GM23338 (cell line): ENCODE data around the gene URM1. TPM values are rescaled to one million over a fixed set of nuclear protein-coding genes. Genes with fewer than 3 reads are reported as not detected.
A peak's percentile ranks its signal among the peaks of the same experiment; 100 is the strongest.

Experiments
- ATAC-seq: fragments of 200-7000 bp; cut with Tn5 transposase; 3 replicates; pipeline ENCODE4 v1.9.1; 2020
- DNase-seq: peaks from one replicate; pipeline ENCODE4 v3.0.0-alpha.2; 2015; ENCODE audit warnings: low spot score
- H2AFZ ChIP-seq: fragments of 200-600 bp; sonication (generic); 2 replicates; pipeline ENCODE4 v1.8.0; 2016; ENCODE audit warnings: antibody characterized with exemption, mild to moderate bottlenecking, moderate library complexity
- H3F3A ChIP-seq: fragments of 200-600 bp; sonication (generic); replicated peaks from 2 replicates; pipeline ENCODE4 v1.8.0; 2017; ENCODE audit warnings: antibody characterized with exemption, mixed run types, low read depth
- H3K27ac ChIP-seq: fragments of 200-600 bp; sonication (generic); 2 replicates; pipeline ENCODE4 v1.6.1; 2016; ENCODE audit warnings: low read depth
- H3K27me3 ChIP-seq: fragments of 200-600 bp; sonication (generic); 2 replicates; pipeline ENCODE4 v1.8.0; 2016; ENCODE audit warnings: mild to moderate bottlenecking, mixed run types, moderate library complexity; ENCODE audit not compliant: insufficient read depth
- H3K36me3 ChIP-seq: fragments of 200-600 bp; sonication (generic); 2 replicates; pipeline ENCODE4 v1.8.0; 2016; ENCODE audit warnings: mild to moderate bottlenecking; ENCODE audit not compliant: insufficient read depth
- H3K4me1 ChIP-seq: fragments of 200-600 bp; sonication (generic); 2 replicates; pipeline ENCODE4 v1.8.0; 2016; ENCODE audit warnings: mild to moderate bottlenecking, moderate library complexity; ENCODE audit not compliant: insufficient read depth
- H3K4me2 ChIP-seq: fragments of 200-600 bp; sonication (generic); 2 replicates; pipeline ENCODE4 v1.7.1; 2017; ENCODE audit warnings: mixed run types
- H3K4me3 ChIP-seq: fragments of 200-600 bp; sonication (generic); 2 replicates; pipeline ENCODE4 v1.6.1; 2016; ENCODE audit warnings: mixed run types
- H3K79me2 ChIP-seq: fragments of 200-600 bp; sonication (generic); replicated peaks from 2 replicates; pipeline ENCODE4 v1.8.0; 2017; ENCODE audit warnings: mild to moderate bottlenecking; ENCODE audit not compliant: insufficient read depth
- H3K9me2 ChIP-seq: fragments of 200-600 bp; sonication (generic); 2 replicates; pipeline ENCODE4 v1.8.0; 2017; ENCODE audit not compliant: insufficient read depth
- H4K20me1 ChIP-seq: fragments of 200-600 bp; sonication (generic); replicated peaks from 2 replicates; pipeline ENCODE4 v1.8.0; 2017; ENCODE audit warnings: mild to moderate bottlenecking; ENCODE audit not compliant: insufficient read depth
- H3K27ac Mint-ChIP-seq: 2 replicates; pipeline ENCODE4 v1.8.0; 2020; ENCODE audit warnings: inconsistent platforms, mild to moderate bottlenecking, moderate library complexity, mixed read lengths
- H3K27me3 Mint-ChIP-seq: 3 replicates; pipeline ENCODE4 v1.8.0; 2022; ENCODE audit warnings: low read depth, mild to moderate bottlenecking, moderate library complexity, mixed read lengths, inconsistent platforms; ENCODE audit not compliant: insufficient read depth, poor library complexity
- H3K36me3 Mint-ChIP-seq: 3 replicates; pipeline ENCODE4 v1.8.0; 2021; ENCODE audit warnings: low read depth, mild to moderate bottlenecking, inconsistent platforms, moderate library complexity, mixed read lengths
- H3K4me1 Mint-ChIP-seq: 3 replicates; pipeline ENCODE4 v1.8.0; 2020; ENCODE audit warnings: mild to moderate bottlenecking, inconsistent platforms, mixed read lengths
- H3K4me3 Mint-ChIP-seq: 3 replicates; pipeline ENCODE4 v1.8.0; 2021; ENCODE audit warnings: moderate library complexity, mild to moderate bottlenecking, inconsistent platforms, mixed read lengths
- H3K9me3 Mint-ChIP-seq: 3 replicates; pipeline ENCODE4 v1.8.0; 2020; ENCODE audit warnings: moderate library complexity, mild to moderate bottlenecking, inconsistent platforms, mixed read lengths
- CREB1 ChIP-seq: fragments of 250-450 bp; sonication (Bioruptor Pico); IDR thresholded peaks from 2 replicates; pipeline ENCODE4 v1.5.0; 2020; ENCODE audit warnings: low read depth, mild to moderate bottlenecking, moderate library complexity
- ETS1 ChIP-seq: IDR thresholded peaks from 2 replicates; pipeline ENCODE4 v1.6.1; 2016; ENCODE audit warnings: antibody characterized with exemption
- EZH2 ChIP-seq: fragments of 200-600 bp; sonication (generic); IDR thresholded peaks from one replicate; pipeline ENCODE4 v1.8.0; 2017; ENCODE audit warnings: antibody characterized with exemption, mild to moderate bottlenecking, low read depth; ENCODE audit not compliant: unreplicated experiment
- EZH2phosphoT487 ChIP-seq: fragments of 200-600 bp; sonication (generic); IDR thresholded peaks from one replicate; pipeline ENCODE4 v1.8.1; 2018; ENCODE audit warnings: antibody characterized with exemption; ENCODE audit not compliant: unreplicated experiment
- JUNB ChIP-seq: IDR thresholded peaks from one replicate; pipeline ENCODE4 v1.6.1; 2016; ENCODE audit warnings: antibody characterized with exemption; ENCODE audit not compliant: unreplicated experiment
- NANOG ChIP-seq: IDR thresholded peaks from 2 replicates; pipeline ENCODE4 v1.6.1; 2016; ENCODE audit warnings: antibody characterized with exemption, borderline replicate concordance
- POLR2AphosphoS5 ChIP-seq: IDR thresholded peaks from 2 replicates; pipeline ENCODE4 v1.6.1; 2016; ENCODE audit warnings: antibody characterized with exemption, low read depth
- ZNF114 ChIP-seq: fragments of 250-450 bp; sonication (Bioruptor Pico); IDR thresholded peaks from 2 replicates; pipeline ENCODE4 v1.5.0; 2020; ENCODE audit warnings: mild to moderate bottlenecking, moderate library complexity
- ZNF331 ChIP-seq: fragments of 250-450 bp; sonication (Bioruptor Pico); IDR thresholded peaks from 2 replicates; pipeline ENCODE4 v1.5.0; 2020; ENCODE audit warnings: low read depth, mild to moderate bottlenecking, moderate library complexity
- ZNF462 ChIP-seq: fragments of 250-450 bp; sonication (Bioruptor Pico); IDR thresholded peaks from 2 replicates; pipeline ENCODE4 v1.5.0; 2020; ENCODE audit warnings: mild to moderate bottlenecking, moderate library complexity
- polyA plus RNA-seq: library from polyadenylated mRNA; unstranded; fragments of >200 nt; fragmentation: Nextera tagmentation; extraction: Ambion mirVana; gene quantifications from 2 replicates; pipeline ENCODE4 v1.2.1, GENCODE V29; 2016
- total RNA-seq: library from RNA; depleted of rRNA; stranded (reverse); fragments of >200 nt; shearing (Covaris generic); gene quantifications from 2 replicates; pipeline ENCODE4 v1.2.3, GENCODE V29; 2014

The URM1 gene
- total and polyA plus RNA-seq, 2 experiments from 2014 or later, result 28.6 to 47.8 TPM

- Mint-ChIP-seq H3K27me3 (peaks cover 91% of the 10 kb centered on the region), H3K4me3 (peak overlapping the region; percentile 74), H3K4me1 (peaks cover 58% of the 10 kb centered on the region), H3K9me3 (no peaks in the 10 kb centered on the region), H3K36me3 (peaks cover 23% of the 10 kb centered on the region), H3K27ac (no peak overlapping the region)
- Histone ChIP-seq H3K27me3 (peaks cover 100% of the 10 kb centered on the region), H3K9me2 (no peaks in the 10 kb centered on the region), H3K27ac (no peak overlapping the region), H3F3A (peaks cover 33% of the 10 kb centered on the region), H4K20me1 (peaks cover 34% of the 10 kb centered on the region), H3K4me1 (peaks cover 56% of the 10 kb centered on the region), H3K4me2 (peak overlapping the region; percentile 91), H3K36me3 (peaks cover 10% of the 10 kb centered on the region; the same call in 1 of the 2 replicates), H3K79me2 (no peaks in the 10 kb centered on the region), H3K4me3 (peak overlapping the region; percentile 64), H2AFZ (no peak overlapping the region)
- DNase-seq (no peak), ATAC-seq (no peak)
- TF ChIP-seq EZH2 (peak; percentile 14), POLR2AphosphoS5 (no peak)
Observed at GRCh38 chr9:128390813-128391711, 19.9 kb downstream of the URM1 start.

- H2AFZ ChIP-seq, result no peak overlapping the region
- Mint-ChIP-seq H3K27me3 (peaks cover 91% of the 10 kb centered on the region), H3K4me3 (peak overlapping the region; percentile 74), H3K4me1 (peaks cover 55% of the 10 kb centered on the region), H3K36me3 (peaks cover 17% of the 10 kb centered on the region), H3K27ac (no peak overlapping the region), H3K9me3 (no peaks in the 10 kb centered on the region)
- no peak overlapping the region for H3K27ac ChIP-seq
- peak overlapping the region; percentile 91 for H3K4me2 ChIP-seq
- peaks cover 62% of the 10 kb centered on the region for H3K4me1 ChIP-seq
- H3K4me3 ChIP-seq, result peak overlapping the region; percentile 64
- DNase-seq (no peak), ATAC-seq (no peak)
- no peaks in the 10 kb centered on the region for H3K79me2 ChIP-seq
- peaks cover 100% of the 10 kb centered on the region for H3K27me3 ChIP-seq
- no peaks in the 10 kb centered on the region for H3K9me2 ChIP-seq
- H3F3A ChIP-seq, result peaks cover 37% of the 10 kb centered on the region
- H3K36me3 ChIP-seq, result peaks cover 10% of the 10 kb centered on the region; the same call in 1 of the 2 replicates
- peaks cover 38% of the 10 kb centered on the region for H4K20me1 ChIP-seq
- no peak for TF ChIP-seq ZNF462 (CRISPR knock-in tag)
- TF ChIP-seq ZNF331 (CRISPR knock-in tag), result no peak
- peak; percentile 86 for TF ChIP-seq EZH2phosphoT487
- TF ChIP-seq CREB1 (CRISPR knock-in tag), result no peak
- TF ChIP-seq EZH2, result peak; percentile 95
- TF ChIP-seq ZNF114, result no peak
- no peak for TF ChIP-seq NANOG
- TF ChIP-seq ETS1, result no peak
- no peak for TF ChIP-seq JUNB
Observed at GRCh38 chr9:128391956-128392301, 20.8 kb downstream of the URM1 start.
